Activated CD4-positive, alpha-beta T cell treated with anti-CD3 and anti-CD28 coated beads, Interleukin-2, Interleukin-6, amounts not matched to agents 100 ng/mL and 50 ng/mL, durations not matched to agents 16 hours and 8 hours (primary cell): ENCODE results near the gene HSH2D.
"Not testable (repeated sequence)": the region's sequence is repeated elsewhere in the genome, so short reads cannot be mapped to it uniquely, and the experiment has no call there.

Experiments used
- DNase-seq: peaks from one replicate; pipeline ENCODE4 v3.0.0-alpha.2; 2020

HSH2D gene

GRCh38 chr19:16143399-16144215 is at the start of gene HSH2D:
Gene HSH2D (plus strand): TSS chr19:16143685. CDS start chr19:16148751, 5,066 bp downstream.
- peak; percentile 84 for DNase-seq

GRCh38 chr19:16094360-16095070 is 49.0 kb upstream of the HSH2D start:
- DNase-seq = no peak

GRCh38 chr19:16095071-16095571 is 48.4 kb upstream of the HSH2D start:
- DNase-seq = no peak

GRCh38 chr19:16096280-16096855 is 47.1 kb upstream of the HSH2D start:
- no peak for DNase-seq

GRCh38 chr19:16098416-16098768 is 45.1 kb upstream of the HSH2D start:
- DNase-seq = no peak

- DNase-seq = no peak
Observed at GRCh38 chr19:16098821-16099220, 44.7 kb upstream of the HSH2D start.

- DNase-seq = not testable (repeated sequence)
Observed at GRCh38 chr19:16099314-16099965, 44.0 kb upstream of the HSH2D start.

- DNase-seq = no peak
Observed at GRCh38 chr19:16100524-16100923, 43.0 kb upstream of the HSH2D start.

- no peak for DNase-seq
Observed at GRCh38 chr19:16104722-16105121, 38.8 kb upstream of the HSH2D start.

GRCh38 chr19:16106121-16106520 is 37.4 kb upstream of the HSH2D start:
- peak; percentile 57 for DNase-seq

- DNase-seq = peak; percentile 100
Observed at GRCh38 chr19:16111160-16111908, 32.2 kb upstream of the HSH2D start, which contains the start of gene RAB8A. Gene RAB8A (plus strand): TSS chr19:16111889. CDS start chr19:16111902, 13 bp downstream.

GRCh38 chr19:16111909-16112752 is 31.4 kb upstream of the HSH2D start:
- no peak for DNase-seq

GRCh38 chr19:16112778-16113177 is 30.7 kb upstream of the HSH2D start:
- DNase-seq = no peak

- peak; percentile 27 for DNase-seq
Observed at GRCh38 chr19:16113727-16114126, 29.8 kb upstream of the HSH2D start.

GRCh38 chr19:16115301-16116039 is 28.0 kb upstream of the HSH2D start:
- no peak for DNase-seq

GRCh38 chr19:16116067-16116466 is 27.4 kb upstream of the HSH2D start:
- DNase-seq = no peak

- peak; percentile 41 for DNase-seq
Observed at GRCh38 chr19:16117594-16118033, 25.9 kb upstream of the HSH2D start.

- peak; percentile 88 for DNase-seq
Observed at GRCh38 chr19:16118489-16119033, 24.9 kb upstream of the HSH2D start.

GRCh38 chr19:16119075-16119857 is 24.2 kb upstream of the HSH2D start:
- peak; percentile 89 for DNase-seq
